Large intestine (tissue), 12 donors: ENCODE data around the gene MAGED2. TPM values are rescaled to one million over a fixed set of nuclear protein-coding genes. Genes with fewer than 3 reads are reported as not detected.
"Not testable (repeated sequence)": the region's sequence is repeated elsewhere in the genome, so short reads cannot be mapped to it uniquely, and the experiment has no call there.

ENCODE experiments used
- DNase-seq, 2 donors: peaks; one replicate each; pipeline versions ENCODE4 v3.0.0 to v3.0.0-alpha.2; 2013
- H3K27ac ChIP-seq: one replicate; pipeline ENCODE4 v1.5.1; 2013; ENCODE audit warnings: low read length
- H3K27me3 ChIP-seq: 2 replicates; pipeline ENCODE4 v1.6.1; 2013; ENCODE audit warnings: low read length; ENCODE audit not compliant: control insufficient read depth, insufficient read depth
- H3K36me3 ChIP-seq: 2 replicates; pipeline ENCODE4 v1.6.1; 2013; ENCODE audit warnings: low read length; ENCODE audit not compliant: control insufficient read depth, insufficient read depth
- H3K4me1 ChIP-seq: one replicate; pipeline ENCODE4 v1.6.1; 2013; ENCODE audit warnings: low read length; ENCODE audit not compliant: control insufficient read depth, insufficient read depth
- H3K4me3 ChIP-seq: one replicate; pipeline ENCODE4 v1.5.1; 2013; ENCODE audit warnings: low read length
- H3K9me3 ChIP-seq: one replicate; pipeline ENCODE4 v1.6.1; 2013; ENCODE audit warnings: mild to moderate bottlenecking, low read depth, low read length, moderate library complexity; ENCODE audit not compliant: control insufficient read depth
- WGBS: methylation state at CpG from one replicate; pipeline ENCODE4 v1.1.5; 2013; ENCODE audit warnings: low lambda C conversion rate; ENCODE audit not compliant: insufficient coverage; 5-methylcytosine and 5-hydroxymethylcytosine counted together
- long read RNA-seq, 11 donors: transcript quantifications; one replicate each; lab custom pipeline, GENCODE V29; 2026
- polyA plus RNA-seq: library from polyadenylated mRNA; unstranded; fragments of 120-200 nt; gene quantifications from one replicate; pipeline ENCODE4 v1.2.1, GENCODE V29; 2013

The MAGED2 gene, protein sequence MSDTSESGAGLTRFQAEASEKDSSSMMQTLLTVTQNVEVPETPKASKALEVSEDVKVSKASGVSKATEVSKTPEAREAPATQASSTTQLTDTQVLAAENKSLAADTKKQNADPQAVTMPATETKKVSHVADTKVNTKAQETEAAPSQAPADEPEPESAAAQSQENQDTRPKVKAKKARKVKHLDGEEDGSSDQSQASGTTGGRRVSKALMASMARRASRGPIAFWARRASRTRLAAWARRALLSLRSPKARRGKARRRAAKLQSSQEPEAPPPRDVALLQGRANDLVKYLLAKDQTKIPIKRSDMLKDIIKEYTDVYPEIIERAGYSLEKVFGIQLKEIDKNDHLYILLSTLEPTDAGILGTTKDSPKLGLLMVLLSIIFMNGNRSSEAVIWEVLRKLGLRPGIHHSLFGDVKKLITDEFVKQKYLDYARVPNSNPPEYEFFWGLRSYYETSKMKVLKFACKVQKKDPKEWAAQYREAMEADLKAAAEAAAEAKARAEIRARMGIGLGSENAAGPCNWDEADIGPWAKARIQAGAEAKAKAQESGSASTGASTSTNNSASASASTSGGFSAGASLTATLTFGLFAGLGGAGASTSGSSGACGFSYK
- 322 TPM for polyA plus RNA-seq
- long read RNA-seq, donor 1, transcript MAGED2-203 (12 exons, 2,066 nt), result minor isoform, 5 of 103 reads
- long read RNA-seq, donor 1, transcript MAGED2-206 (13 exons, 2,189 nt), result major isoform, 42 of 103 reads
- long read RNA-seq, donor 1, transcript MAGED2-204 (13 exons, 2,048 nt), result minor isoform, 10 of 103 reads
- long read RNA-seq, donor 1, partial matches to known transcripts, result 43 of 103 reads
- long read RNA-seq, donor 1, other reads (novel, unspliced or antisense), result 0 of 103 reads
- long read RNA-seq, donor 2, transcript MAGED2-206 (13 exons, 2,189 nt), result major isoform, 64 of 196 reads
- long read RNA-seq, donor 2, transcript MAGED2-204 (13 exons, 2,048 nt), result minor isoform, 23 of 196 reads
- long read RNA-seq, donor 2, transcript MAGED2-203 (12 exons, 2,066 nt), result minor isoform, 10 of 196 reads
- long read RNA-seq, donor 2, partial matches to known transcripts, result 88 of 196 reads
- long read RNA-seq, donor 2, other reads (novel, unspliced or antisense), result 8 of 196 reads
- long read RNA-seq, donor 3, transcript MAGED2-204 (13 exons, 2,048 nt), result minor isoform, 17 of 290 reads
- long read RNA-seq, donor 3, transcript MAGED2-206 (13 exons, 2,189 nt), result major isoform, 101 of 290 reads
- long read RNA-seq, donor 3, transcript MAGED2-203 (12 exons, 2,066 nt), result minor isoform, 8 of 290 reads
- long read RNA-seq, donor 3, partial matches to known transcripts, result 155 of 290 reads
- long read RNA-seq, donor 3, other reads (novel, unspliced or antisense), result 5 of 290 reads
- long read RNA-seq, donor 4, transcript MAGED2-206 (13 exons, 2,189 nt), result major isoform, 7 of 16 reads
- long read RNA-seq, donor 4, partial matches to known transcripts, result 5 of 16 reads
- long read RNA-seq, donor 4, other reads (novel, unspliced or antisense), result 0 of 16 reads
- long read RNA-seq, donor 5, transcript MAGED2-204 (13 exons, 2,048 nt), result minor isoform, 12 of 135 reads
- long read RNA-seq, donor 5, transcript MAGED2-206 (13 exons, 2,189 nt), result major isoform, 67 of 135 reads
- long read RNA-seq, donor 5, transcript MAGED2-203 (12 exons, 2,066 nt), result minor isoform, 6 of 135 reads
- long read RNA-seq, donor 5, partial matches to known transcripts, result 42 of 135 reads
- long read RNA-seq, donor 5, other reads (novel, unspliced or antisense), result 5 of 135 reads
- long read RNA-seq, donor 6, transcript MAGED2-204 (13 exons, 2,048 nt), result minor isoform, 14 of 117 reads
- long read RNA-seq, donor 6, transcript MAGED2-206 (13 exons, 2,189 nt), result major isoform, 36 of 117 reads
- long read RNA-seq, donor 6, partial matches to known transcripts, result 60 of 117 reads
- long read RNA-seq, donor 6, other reads (novel, unspliced or antisense), result 0 of 117 reads
- long read RNA-seq, donor 7, transcript MAGED2-206 (13 exons, 2,189 nt), result major isoform, 42 of 125 reads
- long read RNA-seq, donor 7, transcript MAGED2-204 (13 exons, 2,048 nt), result minor isoform, 5 of 125 reads
- long read RNA-seq, donor 7, partial matches to known transcripts, result 72 of 125 reads
- long read RNA-seq, donor 7, other reads (novel, unspliced or antisense), result 0 of 125 reads
- long read RNA-seq, donor 8, transcript MAGED2-203 (12 exons, 2,066 nt), result minor isoform, 8 of 194 reads
- long read RNA-seq, donor 8, transcript MAGED2-206 (13 exons, 2,189 nt), result major isoform, 77 of 194 reads
- long read RNA-seq, donor 8, transcript MAGED2-204 (13 exons, 2,048 nt), result minor isoform, 10 of 194 reads
- long read RNA-seq, donor 8, partial matches to known transcripts, result 97 of 194 reads
- long read RNA-seq, donor 8, other reads (novel, unspliced or antisense), result 0 of 194 reads
- long read RNA-seq, donor 9, transcript MAGED2-203 (12 exons, 2,066 nt), result minor isoform, 5 of 194 reads
- long read RNA-seq, donor 9, transcript MAGED2-204 (13 exons, 2,048 nt), result minor isoform, 13 of 194 reads
- long read RNA-seq, donor 9, transcript MAGED2-206 (13 exons, 2,189 nt), result major isoform, 68 of 194 reads
- long read RNA-seq, donor 9, partial matches to known transcripts, result 106 of 194 reads
- long read RNA-seq, donor 9, other reads (novel, unspliced or antisense), result 0 of 194 reads
- long read RNA-seq, donor 10, transcript MAGED2-204 (13 exons, 2,048 nt), result minor isoform, 18 of 171 reads
- long read RNA-seq, donor 10, transcript MAGED2-203 (12 exons, 2,066 nt), result minor isoform, 7 of 171 reads
- long read RNA-seq, donor 10, transcript MAGED2-206 (13 exons, 2,189 nt), result major isoform, 63 of 171 reads
- long read RNA-seq, donor 10, partial matches to known transcripts, result 79 of 171 reads
- long read RNA-seq, donor 10, other reads (novel, unspliced or antisense), result 0 of 171 reads
- long read RNA-seq, donor 11, transcript MAGED2-203 (12 exons, 2,066 nt), result minor isoform, 6 of 131 reads
- long read RNA-seq, donor 11, transcript MAGED2-204 (13 exons, 2,048 nt), result minor isoform, 8 of 131 reads
- long read RNA-seq, donor 11, transcript MAGED2-206 (13 exons, 2,189 nt), result major isoform, 68 of 131 reads
- long read RNA-seq, donor 11, partial matches to known transcripts, result 40 of 131 reads
- long read RNA-seq, donor 11, other reads (novel, unspliced or antisense), result 5 of 131 reads

DNA sequence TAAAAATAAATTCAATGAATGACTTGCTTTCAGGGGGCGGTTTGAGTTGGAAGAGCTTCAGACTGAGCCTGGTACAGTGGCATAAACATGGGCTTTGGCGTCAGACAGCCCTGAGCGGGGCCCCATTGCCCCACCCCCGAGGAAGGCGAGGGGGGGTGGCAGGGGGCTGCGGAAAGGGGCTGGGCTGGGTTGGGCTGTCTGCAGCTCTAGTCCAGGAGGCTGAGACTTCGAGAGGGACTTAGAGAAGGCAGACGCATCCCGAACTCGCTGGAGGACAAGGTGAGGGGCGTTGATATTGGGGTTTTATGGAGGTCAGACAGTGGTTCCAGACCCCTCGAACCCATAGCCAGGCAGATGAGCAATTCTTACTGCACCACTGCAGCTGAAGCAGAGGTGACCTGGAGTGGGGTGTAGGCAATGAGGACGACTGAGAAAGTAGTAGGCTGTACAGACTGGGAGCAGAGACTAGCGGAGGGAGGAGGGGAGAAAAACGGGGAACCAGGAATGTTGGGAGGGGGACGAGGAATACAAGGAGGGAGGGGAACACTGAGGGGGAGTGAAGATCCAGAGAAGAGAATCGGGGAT, at the start of gene MAGED2:
Gene MAGED2, plus strand, starts transcription at position 222 of the 585 bp plus-strand sequence. CDS start 1,587 bp downstream, outside the sequence.
- Histone ChIP-seq H3K27ac (peak within 1 kb of the TSS; percentile 98), H3K4me1 (peaks cover 5% of the 10 kb centered on the region), H3K9me3 (no peaks in the 10 kb centered on the region), H3K27me3 (no peaks in the 10 kb centered on the region), H3K36me3 (peaks cover 34% of the 10 kb centered on the region), H3K4me3 (peak within 1 kb of the TSS; percentile 90)
- 0% methylated on average over 2 of the region's 17 CpGs for WGBS
- DNase-seq, result peak; percentile 52 to 71

DNA sequence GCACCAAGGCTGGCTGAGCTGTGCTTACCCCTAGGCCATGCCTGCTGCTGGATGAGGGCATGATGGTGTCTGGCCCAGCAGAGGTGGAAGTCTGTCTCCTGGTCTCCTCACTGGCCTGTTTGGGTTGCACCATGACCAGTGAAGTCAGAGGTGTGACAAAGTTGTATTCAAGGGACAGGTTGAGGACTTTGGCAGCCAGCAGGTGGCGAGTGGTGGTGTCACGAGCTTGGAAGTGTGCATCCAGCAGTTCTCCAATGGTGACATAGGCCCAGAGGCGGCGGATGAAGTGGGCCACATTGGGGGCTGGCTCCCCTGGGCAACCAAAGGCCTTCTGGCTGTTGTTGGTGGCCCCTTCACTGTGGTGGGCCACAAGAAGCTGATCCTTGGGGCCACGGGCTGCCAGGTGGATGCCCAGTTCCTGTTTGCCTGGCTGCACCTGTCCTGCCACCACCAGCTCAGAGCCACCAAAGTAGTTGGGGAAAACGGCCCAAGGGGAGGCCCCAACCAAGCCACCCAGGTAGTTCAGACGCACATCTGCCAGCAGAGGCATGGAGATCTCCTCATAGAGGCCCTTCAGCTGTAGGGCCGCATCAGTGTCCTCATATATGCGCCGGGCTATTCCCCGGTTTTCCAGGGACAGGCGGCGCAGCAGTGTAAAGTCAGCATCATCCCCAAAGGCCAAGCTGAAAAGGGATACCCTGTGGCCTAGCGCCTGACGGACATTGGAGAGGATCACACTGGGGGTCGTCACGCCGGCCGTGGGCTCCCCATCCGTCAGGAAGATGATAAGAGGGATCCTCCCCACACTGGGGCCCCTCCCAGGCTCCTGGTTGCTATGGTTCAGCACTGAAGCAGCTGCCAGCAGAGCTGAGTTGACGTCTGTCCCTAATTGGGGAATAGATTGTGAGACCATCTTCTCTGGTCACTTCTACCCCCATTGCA, 49.2 kb upstream of the MAGED2 start:
- Histone ChIP-seq H3K9me3 (no peaks in the 10 kb centered on the region), H3K4me3 (no peak overlapping the region), H3K36me3 (no peaks in the 10 kb centered on the region), H3K27ac (no peak overlapping the region), H3K4me1 (peaks cover 4% of the 10 kb centered on the region), H3K27me3 (no peaks in the 10 kb centered on the region)
- no CpG with 5 or more reads among the region's 21 CpGs for WGBS
- no peak for DNase-seq

- not testable (repeated sequence) for H3K4me3 ChIP-seq, H3K36me3 ChIP-seq, H3K27me3 ChIP-seq, H3K4me1 ChIP-seq, H3K9me3 ChIP-seq
- DNase-seq, result peak; percentile 3 to 43
- H3K27ac ChIP-seq, result peak overlapping the region; percentile 65
- no CpG with 5 or more reads among the region's 2 CpGs for WGBS
Measured at GRCh38 chrX:54774391-54775094, 33.0 kb upstream of the MAGED2 start.

GRCh38 chrX:54776061-54776460, 31.5 kb upstream of the MAGED2 start:
- H3K27me3 ChIP-seq, result no peaks in the 10 kb centered on the region

GRCh38 chrX:54776987-54777672, 30.4 kb upstream of the MAGED2 start:
- WGBS, result no CpG with 5 or more reads among the region's 6 CpGs
- no peak overlapping the region for H3K27ac ChIP-seq
- H3K36me3 ChIP-seq, result no peaks in the 10 kb centered on the region
- no peak overlapping the region for H3K4me3 ChIP-seq
- no peaks in the 10 kb centered on the region for H3K4me1 ChIP-seq
- DNase-seq, result no peak
- no peaks in the 10 kb centered on the region for H3K9me3 ChIP-seq
- no peaks in the 10 kb centered on the region for H3K27me3 ChIP-seq

More at GRCh38 chrX:54776061-54776460, 31.5 kb upstream of the MAGED2 start:
- H3K27ac ChIP-seq, result no peak overlapping the region
- DNase-seq, result no peak
- H3K36me3 ChIP-seq, result no peaks in the 10 kb centered on the region
- no CpG with 5 or more reads among the region's 6 CpGs for WGBS
- no peak overlapping the region for H3K4me3 ChIP-seq
- H3K4me1 ChIP-seq, result no peaks in the 10 kb centered on the region
- no peaks in the 10 kb centered on the region for H3K9me3 ChIP-seq

GRCh38 chrX:54785901-54786300, 21.6 kb upstream of the MAGED2 start:
- no CpG with 5 or more reads among the region's 4 CpGs for WGBS
- Histone ChIP-seq H3K9me3 (no peaks in the 10 kb centered on the region), H3K36me3 (no peaks in the 10 kb centered on the region), H3K27ac (no peak overlapping the region), H3K4me1 (no peaks in the 10 kb centered on the region), H3K4me3 (no peak overlapping the region), H3K27me3 (no peaks in the 10 kb centered on the region)
- no peak for DNase-seq
